ENCODE data around the gene RPP40. TPM values are rescaled to one million over a fixed set of nuclear protein-coding genes. Genes with fewer than 3 reads are reported as not detected.
"Not testable (repeated sequence)": the region's sequence is repeated elsewhere in the genome, so short reads cannot be mapped to it uniquely, and the experiment has no call there.

The RPP40 gene, protein sequence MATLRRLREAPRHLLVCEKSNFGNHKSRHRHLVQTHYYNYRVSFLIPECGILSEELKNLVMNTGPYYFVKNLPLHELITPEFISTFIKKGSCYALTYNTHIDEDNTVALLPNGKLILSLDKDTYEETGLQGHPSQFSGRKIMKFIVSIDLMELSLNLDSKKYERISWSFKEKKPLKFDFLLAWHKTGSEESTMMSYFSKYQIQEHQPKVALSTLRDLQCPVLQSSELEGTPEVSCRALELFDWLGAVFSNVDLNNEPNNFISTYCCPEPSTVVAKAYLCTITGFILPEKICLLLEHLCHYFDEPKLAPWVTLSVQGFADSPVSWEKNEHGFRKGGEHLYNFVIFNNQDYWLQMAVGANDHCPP
- 5.9 and 6.6 TPM in 2 replicates for total RNA-seq

DNA sequence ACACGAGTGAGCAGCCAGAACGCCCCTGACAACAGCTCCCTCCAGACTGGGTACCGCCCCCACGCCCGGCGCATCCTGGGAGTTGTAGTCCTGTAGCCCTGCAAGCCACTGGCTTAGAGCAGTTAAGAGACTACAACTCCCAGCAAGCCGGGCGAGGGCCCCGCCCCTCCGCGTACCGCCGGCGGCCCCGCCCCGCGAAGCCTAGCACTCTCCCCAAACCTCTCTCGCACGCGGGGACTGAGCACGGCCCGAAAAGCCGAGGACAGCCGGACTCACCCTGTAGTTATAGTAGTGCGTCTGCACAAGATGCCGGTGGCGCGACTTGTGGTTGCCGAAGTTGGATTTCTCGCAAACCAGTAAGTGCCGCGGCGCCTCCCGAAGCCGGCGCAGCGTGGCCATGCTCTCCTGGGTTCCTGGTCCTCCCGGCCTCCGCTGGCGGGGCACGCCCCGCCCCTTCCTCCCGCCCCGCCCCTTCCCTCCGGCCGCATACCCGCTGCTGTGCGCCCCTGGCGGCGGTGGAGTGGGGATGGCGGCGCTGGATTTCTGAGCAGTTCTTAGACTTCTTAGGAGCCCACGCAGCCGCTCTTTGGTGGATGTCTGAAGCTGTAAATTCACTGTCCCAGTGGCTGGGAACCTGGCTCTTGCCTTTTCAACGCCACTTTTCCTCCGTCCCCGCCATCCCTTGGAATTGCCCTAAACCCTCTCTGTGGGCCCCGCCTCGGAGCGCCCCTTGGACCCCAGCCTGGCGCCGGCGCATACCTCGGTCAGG is at the start of gene RPP40:
Gene RPP40 (minus strand): TSS at position 434 of the 769 bp plus-strand sequence. CDS start 35 bp downstream, at position 399.
- intact Hi-C loops (cut with micrococcal nuclease): loop anchor here (1.0 to 10.0 kb wide), 12 partner anchors 27 to 1885 kb away; partner anchors contain the start of genes BPHL, ECI2, LYRM4 and PSMG4

DNA sequence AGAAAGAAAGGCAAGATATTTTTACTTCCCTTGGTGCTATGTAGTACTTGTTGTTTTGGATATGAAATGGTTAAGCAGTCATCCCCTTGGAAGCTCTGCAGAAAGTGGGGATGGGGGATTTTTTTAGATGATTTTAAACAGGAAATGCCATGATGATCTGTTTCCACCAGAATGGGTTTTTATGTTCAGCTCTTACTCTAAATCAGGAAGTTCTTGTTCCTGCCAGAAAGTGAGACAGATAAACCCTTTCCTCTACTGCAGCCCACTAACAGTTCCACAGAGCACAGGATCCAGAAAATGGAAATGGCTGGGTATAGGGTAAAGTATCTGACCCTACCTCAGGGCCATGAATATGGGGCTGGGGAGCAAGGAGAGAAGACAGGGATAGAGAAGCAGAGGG is 49.2 kb upstream of the RPP40 start:
- intact Hi-C loops (cut with micrococcal nuclease): no loop called here

DNA sequence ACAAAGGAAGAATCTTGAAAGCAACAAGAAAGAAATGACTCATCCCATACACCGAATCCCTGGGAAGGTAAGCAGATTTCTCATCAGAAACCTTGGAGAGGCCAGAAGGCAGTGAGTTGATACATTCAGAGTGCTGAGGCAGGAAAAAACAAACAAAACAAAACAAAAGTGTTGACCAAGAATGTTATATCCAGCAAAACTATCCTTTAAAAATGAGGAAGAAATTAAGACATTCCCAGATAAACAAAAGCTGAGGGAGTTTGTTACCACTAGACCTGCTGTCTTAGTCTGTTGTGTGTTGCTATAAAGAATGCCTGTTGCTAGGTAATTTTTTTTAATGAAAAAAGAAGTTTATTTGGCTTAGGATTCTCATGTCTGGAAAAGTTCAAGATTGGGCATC is 47.6 kb upstream of the RPP40 start:
- intact Hi-C loops (cut with micrococcal nuclease): no loop called here

DNA sequence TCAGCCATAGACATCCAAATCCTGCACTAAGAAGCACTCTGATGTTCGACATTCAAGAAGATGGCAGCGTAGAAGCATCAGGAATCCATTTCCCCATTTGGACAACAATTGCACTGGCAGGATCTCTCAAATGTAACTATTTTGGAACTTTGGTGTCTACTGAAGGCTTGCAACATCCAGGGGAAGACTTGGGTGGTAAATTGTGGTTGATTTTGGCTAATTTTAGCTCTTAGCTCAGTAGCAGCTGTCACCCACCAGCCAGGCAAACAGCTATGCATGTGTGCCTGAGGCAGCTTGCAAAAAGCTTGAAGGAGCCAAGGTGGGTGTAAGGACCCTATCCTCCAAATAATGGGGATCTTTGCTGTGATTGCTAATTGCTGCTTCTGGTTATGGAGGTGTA is 46.2 kb upstream of the RPP40 start:
- intact Hi-C loops (cut with micrococcal nuclease): no loop called here

DNA sequence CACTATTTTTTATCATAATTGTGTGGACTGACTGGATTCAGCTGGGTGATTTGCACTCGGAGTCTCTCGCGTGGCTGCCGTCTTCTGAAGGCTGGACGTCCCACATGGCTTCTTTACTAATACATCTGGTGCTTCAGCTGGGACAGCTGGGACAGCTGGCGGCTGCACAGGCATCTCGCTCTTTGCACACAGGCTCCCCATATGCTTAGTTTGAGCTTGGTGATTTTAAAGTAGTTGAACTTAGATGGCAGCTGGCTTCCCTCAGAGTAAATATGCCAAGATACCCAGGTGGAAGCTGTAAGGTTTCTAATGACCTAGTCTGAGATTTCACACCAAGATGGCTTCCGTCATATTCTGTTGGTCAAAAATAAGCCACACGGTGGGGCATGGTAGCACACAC is 42.6 kb upstream of the RPP40 start:
- intact Hi-C loops (cut with micrococcal nuclease): no loop called here

DNA sequence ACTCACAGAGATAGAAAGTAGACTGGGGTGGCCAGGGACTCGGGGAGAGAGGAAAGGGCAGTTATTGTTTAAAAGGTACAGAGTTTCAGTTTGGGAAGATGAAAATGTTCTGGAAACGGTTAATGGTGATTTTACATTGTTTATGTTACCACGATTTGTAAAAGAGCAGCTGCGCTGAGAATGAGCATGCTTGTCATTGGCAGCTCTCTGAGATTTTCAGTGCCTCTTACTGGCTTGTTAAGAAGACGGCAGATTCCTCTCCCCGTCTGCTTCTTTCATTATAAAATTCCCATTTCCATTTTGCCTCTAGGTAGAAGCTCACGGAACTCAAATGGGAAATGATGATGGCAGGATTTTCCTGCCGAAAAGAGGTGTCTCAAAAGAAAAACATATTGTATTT is 41.6 kb upstream of the RPP40 start:
- intact Hi-C loops (cut with micrococcal nuclease): no loop called here

DNA sequence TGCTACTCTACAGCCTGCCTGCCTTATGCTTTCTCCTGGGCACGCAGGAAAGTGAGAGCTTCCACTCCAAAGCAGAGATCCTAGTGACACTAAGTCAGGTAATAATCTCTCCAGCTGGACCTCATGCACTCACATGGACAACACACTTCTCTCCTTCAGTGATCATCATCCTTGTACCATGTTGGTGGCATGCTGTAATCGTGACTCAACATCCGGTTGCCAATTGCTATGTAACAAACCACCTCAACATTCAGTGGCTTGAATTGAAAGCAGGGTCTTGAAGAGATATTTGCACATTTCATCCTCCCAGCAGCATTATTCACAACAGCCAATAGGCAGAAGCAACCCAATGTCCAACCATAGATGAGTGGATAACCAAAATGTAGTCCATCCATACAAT is 41.0 kb upstream of the RPP40 start:
- intact Hi-C loops (cut with micrococcal nuclease): no loop called here

DNA sequence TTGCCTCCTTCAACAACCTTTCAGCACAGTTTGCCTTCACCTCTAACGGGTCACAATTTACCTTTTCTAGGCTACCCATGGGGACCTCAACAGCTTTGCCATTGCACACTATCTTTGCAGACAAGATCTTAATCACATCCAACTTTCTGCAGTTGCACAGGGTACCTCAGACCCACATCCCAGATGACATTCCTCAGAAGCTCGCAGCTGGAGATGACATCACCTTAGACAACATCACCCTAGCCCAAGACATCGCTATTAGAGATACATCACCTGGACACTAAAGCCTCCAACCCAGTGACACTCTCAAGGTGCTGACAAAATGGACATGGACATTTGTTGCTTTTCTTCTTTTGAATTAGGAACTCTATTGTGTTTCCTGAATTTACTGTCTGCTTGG is 38.6 kb upstream of the RPP40 start:
- intact Hi-C loops (cut with micrococcal nuclease): no loop called here

DNA sequence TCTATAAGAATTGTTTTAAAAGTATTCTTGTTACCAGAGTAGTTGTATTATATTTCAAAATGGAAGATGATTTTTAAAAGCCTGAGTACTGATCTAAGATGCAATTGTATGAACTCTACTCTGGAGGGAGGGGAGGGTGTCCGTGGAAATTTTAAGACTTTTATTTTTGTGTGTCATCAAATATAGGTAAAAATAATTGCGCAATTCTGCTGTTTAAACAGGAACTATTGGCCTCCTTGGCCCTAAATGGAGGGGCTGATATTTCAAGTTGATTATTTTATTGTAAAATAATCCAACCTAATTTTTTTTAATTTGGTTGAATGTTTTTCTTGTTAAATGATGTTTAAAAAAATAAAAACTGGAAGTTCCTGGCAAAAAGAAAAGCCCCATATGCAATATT is 38.1 kb upstream of the RPP40 start:
- intact Hi-C loops (cut with micrococcal nuclease): no loop called here

DNA sequence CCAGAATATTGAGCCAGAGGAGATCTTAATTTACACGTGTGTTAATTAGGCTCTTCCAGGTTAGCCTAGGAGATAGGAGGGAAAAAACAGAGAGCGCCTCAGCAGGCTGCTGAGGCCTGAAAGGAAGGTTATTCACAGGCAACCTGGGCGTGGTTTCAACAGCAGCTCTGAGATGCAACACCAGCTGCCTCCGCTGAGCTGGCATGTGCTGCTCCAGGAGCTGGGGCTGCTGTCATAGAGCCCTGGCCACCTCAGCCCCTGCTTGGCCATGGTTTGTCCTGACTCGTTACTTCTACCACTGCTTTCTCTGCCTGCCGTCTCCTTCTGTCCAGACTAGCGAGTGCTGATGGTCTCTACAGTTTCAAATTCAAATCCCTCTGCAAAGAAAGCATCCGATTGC is 32.4 kb upstream of the RPP40 start:
- intact Hi-C loops (cut with micrococcal nuclease): no loop called here

DNA sequence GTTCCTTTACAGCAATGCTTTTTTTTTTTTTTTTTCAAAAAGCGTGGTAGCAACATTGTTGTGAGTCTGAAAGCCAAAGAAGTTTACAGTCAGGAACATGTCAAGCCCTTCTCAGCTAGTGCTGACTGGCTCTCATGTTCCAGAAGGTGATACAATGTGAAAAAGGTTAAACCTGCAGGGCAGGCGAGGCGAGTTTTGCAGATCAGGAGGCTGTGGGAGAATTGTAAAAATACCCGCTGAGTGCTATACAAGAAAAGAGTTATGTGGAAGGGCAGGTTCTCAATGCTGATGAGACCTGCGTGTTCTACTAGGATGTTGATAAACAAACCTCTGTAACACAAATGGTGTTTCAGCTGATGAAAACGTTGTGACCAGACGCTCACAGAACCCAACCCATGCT is 30.9 kb upstream of the RPP40 start:
- intact Hi-C loops (cut with micrococcal nuclease): no loop called here

DNA sequence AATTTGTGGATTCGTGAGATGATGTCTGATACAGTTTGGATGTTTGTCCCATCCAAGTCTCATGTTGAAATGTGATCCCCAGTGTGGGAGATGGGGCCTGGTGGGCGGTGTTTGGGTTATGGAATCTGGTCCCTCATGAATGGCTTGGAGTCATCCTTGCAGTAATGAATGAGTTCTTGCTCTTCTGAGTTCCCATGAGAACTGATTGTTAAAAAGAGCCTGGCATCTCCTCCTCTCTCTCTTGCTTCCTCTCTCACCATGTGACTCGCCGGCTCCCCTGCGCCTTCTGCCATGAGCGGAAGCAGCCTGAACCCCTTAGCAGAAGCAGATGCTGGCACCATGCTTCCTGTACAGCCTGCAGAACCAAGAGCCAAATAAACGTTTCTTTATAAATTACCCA is 30.5 kb upstream of the RPP40 start:
- intact Hi-C loops (cut with micrococcal nuclease): no loop called here

DNA sequence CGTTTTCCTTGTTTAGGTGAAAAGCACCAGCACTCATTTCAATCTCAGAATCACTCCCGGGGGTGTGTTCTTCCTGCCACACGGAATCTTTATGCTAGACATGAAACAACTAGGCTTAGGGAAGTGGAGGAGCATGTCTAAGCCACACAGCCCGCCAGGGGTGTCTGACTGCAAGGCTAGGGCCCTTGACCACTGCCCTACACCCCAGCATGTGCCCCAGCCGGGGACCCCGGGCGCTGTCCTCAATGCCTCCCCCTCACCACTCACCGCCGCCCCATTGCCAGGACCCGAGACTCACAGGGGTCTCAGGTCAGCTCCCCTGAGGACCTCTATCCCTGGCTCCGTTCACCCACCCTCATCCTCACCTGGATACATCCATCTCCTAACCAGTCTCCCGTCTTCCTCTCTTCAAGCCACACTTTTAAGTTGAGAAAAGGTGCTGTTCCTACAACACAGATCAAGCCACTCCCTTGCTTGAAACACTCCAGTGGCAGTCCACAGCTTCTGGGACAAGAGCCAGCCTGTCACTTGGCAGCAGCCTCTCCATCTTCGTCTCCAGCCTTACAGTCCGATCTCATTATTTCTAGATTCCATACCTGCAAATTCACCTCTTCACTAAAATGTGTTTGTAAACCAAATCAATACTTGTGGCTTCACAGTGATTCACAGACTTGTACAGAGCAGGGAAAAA is 29.5 kb upstream of the RPP40 start:
- intact Hi-C loops (cut with micrococcal nuclease): not testable (repeated sequence)

DNA sequence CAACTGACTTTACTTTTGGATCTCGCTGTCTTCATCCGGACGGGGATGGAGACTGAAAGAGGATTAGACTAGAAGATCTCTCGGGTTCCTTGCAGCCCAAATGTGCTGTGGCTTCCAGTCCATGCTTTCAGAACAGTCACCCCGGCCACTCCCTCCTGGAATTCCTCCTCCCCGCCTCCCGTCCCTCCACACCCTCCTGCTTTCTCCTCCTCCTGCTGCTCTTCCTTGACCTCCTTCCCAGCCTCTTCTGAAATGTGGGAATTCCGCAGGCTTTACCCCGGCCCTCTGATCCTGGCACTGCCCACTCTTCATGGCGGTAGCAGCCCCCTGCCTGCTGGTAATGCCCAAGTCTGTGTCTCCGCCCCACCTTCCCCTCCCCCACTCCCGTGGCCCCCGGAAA is 28.9 kb upstream of the RPP40 start:
- intact Hi-C loops (cut with micrococcal nuclease): not testable (repeated sequence)

DNA sequence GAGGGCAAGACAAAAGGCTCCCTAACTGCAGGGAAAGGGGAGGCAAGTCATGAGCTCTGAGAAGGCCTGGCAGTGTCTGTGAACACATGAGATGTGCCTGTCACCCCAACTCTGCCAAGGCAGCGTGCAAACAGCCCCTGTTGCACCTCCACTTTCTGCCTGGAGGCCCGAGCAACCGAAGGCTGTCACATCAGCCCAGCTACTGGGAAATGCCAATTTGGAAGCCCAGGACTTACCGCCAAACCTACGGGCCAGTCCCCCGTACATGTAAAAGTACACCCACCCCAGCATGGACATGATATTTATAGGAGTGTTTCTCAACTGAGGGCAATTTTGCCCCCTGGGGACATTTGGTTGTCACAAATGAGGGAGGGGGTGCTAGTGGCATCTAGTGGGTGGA is 27.3 kb upstream of the RPP40 start:
- intact Hi-C loops (cut with micrococcal nuclease): no loop called here

DNA sequence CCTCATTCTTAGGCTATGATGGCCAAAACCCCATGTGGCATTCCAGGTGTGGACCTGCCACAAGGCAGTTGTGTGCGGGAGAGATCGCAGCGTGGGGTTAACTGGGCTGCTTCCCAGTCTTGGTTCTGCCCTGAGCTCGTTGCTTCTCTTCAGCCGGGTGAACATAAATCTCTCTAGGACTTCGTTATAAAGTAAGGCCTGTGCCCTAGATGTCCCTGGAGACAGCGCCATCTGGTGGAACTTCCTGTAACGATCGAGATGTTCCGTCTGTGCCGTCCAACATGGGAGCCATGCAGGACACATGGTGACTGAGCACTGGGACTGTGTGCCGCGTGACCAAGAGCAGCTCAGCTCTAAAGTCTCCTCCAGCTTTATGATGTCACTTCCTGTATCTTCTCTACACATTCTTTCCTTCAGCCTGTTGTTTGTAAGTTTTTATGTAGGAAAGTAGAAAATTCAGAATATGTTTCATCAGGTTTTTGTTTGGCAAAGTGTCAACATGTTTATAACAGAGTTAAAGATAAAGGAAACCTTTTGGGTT is 26.8 kb upstream of the RPP40 start:
- intact Hi-C loops (cut with micrococcal nuclease): loop anchor here (1.0 kb wide), 4 partner anchors 26 to 1288 kb away; partner anchors contain the start of gene RPP40

DNA sequence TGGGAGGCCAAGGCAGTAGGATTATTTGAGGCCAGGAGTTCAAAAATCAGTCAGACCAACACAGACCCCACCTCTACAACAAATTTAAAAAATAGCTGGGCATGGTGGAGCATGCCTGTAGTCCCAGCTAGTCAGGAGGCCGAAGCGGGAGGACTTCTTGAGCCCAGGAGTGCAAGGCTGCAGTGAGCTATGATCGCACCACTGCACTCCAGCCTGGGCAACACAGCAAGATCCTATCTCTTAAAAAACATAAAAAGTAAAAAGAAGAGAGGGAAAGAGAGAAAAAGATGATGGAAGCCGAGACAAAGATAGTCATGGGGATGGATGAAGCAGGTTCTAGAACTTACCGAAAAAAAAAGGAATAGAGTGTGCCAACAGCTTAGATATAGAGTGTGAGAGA is 25.8 kb upstream of the RPP40 start:
- intact Hi-C loops (cut with micrococcal nuclease): loop anchor here (1.0 kb wide), 4 partner anchors 25 to 1287 kb away; partner anchors contain the start of gene RPP40

DNA sequence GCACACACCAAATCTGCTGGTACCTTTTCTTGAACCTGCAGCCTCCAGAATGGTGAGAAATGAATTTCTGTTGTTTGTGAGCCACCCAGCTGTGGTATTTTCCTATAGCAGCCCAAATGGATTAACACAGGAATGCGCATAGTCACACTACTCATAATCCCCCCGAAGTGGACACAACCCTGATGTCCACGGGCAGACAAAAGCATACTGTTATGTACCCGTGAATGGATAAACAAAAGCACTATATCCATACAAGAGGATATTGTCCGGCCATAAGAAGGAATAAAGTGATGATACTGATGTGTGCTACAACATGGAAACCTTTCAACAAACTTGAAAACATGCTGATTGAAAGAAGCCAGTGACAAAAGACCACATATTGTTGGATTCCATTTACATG is 25.1 kb upstream of the RPP40 start:
- intact Hi-C loops (cut with micrococcal nuclease): no loop called here

DNA sequence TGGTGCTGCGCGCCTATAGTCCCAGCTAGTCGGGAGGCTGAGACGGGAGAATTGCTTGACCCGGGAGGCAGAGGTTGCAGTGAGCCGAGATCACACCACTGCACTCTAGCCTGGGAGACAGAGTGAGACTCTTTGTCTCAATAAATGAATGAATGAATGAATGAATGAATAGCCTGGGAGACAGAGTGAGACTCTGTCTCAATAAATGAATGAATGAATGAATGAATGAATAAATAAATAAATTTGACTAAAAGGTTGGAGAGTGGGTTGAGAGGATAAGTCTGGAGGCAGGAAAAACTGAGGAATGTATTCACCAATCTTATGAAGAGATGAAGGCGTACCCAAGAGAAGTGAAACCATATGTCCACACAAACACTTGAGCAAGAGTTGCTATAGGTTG is 24.5 kb upstream of the RPP40 start:
- intact Hi-C loops (cut with micrococcal nuclease): no loop called here

DNA sequence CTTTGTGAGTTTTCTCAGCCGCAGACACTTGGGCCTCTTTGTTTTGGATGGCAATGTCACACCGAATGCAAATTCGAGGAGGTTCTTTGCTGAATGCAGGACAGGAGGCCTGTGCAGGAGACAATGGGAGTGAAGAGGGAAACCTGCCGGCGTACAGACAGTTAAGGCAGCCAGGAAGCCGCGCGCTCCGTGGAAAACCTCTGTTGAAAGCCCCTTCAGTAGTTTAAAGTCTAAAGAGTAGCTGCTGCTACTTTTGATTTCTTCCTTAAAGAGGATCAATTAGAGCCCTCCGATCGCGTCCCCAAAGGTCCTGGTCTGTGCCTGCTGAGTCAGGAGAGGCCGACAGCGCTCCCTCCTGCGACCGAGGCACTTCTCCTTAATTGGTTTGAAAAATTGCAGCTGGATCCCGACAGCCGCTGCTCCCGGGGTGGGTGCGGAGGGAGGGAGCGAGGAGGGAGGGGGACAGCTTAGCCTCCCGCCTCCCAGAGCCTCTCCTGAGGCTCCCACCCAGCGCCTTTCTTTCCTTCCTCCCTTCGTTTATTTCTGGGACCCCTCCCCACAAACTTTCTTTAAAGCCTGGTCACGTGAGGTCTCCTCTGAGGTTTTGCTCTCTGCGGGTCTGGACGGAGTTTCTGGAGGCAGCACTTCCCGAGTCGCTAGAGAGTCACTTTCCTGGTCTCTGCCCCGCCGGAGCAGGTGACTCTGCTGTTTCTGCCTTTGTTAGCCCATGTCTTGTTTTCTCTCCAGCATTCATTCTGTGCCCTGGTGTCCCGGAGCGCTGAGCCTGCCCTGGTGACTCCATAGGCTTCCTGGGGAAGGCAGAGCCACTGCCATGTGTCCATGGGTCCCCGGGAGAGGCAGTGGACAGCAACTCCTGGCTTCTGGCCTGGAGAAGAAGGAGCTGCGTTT is 22.3 kb upstream of the RPP40 start:
- intact Hi-C loops (cut with micrococcal nuclease): no loop called here

DNA sequence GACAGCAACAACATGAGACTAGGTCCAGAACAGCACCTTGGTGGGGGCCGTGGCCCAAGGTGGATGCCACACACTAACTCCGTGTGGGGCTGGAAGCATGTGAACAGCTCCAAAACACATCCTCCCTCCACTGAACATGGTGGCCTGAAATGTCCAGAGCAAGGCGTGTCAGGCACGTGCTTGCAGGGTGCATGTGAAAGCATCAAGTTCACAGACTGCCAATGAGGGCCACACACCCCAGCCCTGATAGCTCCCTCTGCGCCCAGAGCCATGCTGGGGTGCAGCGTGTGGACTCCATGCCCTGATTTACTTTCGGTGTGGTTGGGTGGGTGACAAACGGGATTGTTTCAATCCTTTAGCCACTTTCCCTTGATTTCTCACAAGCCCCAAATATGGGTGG is 20.1 kb upstream of the RPP40 start:
- intact Hi-C loops (cut with micrococcal nuclease): no loop called here

Measured in T-helper 1 cell treated with Interleukin-12 subunit alpha and Interleukin-12 subunit beta and Interleukin-4 antibody, amounts not matched to agents 30 ng/mL and 1 ng/mL, for 36 hours (primary cell).